ENCODE results near the gene PPP1R3G.
"Not testable (repeated sequence)": the region's sequence is repeated elsewhere in the genome, so short reads cannot be mapped to it uniquely, and the experiment has no call there.

The PPP1R3G gene

DNA sequence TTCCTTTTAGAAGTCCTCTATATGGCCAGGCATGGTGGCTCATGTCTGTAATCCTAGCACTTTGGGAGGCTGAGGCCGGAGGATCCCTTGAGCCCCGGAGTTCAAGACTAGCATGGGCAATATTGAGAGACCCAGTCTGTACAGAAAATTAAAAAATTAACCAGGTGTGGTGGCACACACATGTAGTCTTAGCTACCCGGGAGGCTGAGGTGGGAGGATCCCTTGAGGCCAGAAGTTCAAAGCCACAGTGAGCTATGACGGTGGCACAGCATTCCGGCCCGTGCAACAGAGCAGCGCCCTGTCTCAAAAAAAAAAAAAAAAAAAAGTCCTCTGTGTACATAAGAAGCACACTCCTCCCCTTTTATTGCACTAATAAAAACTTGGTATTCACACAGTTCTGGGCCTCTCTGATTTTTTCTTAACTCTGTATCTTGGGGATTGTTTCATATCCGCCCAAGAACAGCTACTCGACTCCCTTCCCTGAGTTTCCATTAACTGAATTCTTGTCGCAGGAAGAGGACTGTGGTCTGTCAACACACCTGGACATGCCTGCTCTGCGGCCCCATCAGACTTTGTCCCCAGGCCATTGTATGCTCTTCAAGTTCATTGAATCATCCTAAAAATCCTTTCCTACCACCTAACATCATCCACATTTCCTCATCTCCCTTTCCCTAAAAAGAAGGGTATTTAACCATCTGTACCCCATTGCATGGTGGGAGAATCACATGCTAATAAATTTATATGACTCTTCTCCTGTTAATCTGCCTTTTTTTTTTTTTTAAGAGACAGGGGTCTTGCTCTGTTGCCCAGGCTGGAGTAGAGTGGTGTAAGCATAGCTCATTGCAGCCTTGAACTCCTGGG, 25.9 kb upstream of the PPP1R3G start:
- TF ChIP-seq, protein P1, sequence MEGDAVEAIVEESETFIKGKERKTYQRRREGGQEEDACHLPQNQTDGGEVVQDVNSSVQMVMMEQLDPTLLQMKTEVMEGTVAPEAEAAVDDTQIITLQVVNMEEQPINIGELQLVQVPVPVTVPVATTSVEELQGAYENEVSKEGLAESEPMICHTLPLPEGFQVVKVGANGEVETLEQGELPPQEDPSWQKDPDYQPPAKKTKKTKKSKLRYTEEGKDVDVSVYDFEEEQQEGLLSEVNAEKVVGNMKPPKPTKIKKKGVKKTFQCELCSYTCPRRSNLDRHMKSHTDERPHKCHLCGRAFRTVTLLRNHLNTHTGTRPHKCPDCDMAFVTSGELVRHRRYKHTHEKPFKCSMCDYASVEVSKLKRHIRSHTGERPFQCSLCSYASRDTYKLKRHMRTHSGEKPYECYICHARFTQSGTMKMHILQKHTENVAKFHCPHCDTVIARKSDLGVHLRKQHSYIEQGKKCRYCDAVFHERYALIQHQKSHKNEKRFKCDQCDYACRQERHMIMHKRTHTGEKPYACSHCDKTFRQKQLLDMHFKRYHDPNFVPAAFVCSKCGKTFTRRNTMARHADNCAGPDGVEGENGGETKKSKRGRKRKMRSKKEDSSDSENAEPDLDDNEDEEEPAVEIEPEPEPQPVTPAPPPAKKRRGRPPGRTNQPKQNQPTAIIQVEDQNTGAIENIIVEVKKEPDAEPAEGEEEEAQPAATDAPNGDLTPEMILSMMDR (IDR thresholded peaks at IDR 0.05; ENCODE audit: insufficient read depth, missing control alignments), result no peak
- FAIRE-seq (no peak), DNase-seq (ENCODE audit: insufficient read length, low spot score) (no peak)

DNA sequence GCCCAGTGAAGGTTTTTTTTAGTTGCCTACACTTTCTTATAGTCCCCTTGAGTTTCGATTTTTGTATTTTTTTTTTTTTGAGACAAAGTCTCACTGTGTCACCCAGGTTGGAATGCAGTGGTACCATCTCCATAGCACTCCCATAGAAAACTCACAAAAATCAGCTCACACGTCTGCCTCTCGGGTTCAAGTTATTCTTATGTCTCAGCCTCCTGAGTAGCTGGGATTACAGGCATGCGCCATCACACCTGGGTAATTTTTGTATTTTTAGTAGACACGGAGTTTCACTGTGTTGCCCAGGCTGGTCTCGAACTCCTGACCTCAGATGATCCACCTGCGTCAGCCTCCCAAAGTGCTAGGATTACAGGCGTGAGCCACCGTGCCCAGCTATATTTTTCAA, 24.7 kb upstream of the PPP1R3G start:
- FAIRE-seq; DNase-seq (ENCODE audit: insufficient read length, low spot score): not testable (repeated sequence)

DNA sequence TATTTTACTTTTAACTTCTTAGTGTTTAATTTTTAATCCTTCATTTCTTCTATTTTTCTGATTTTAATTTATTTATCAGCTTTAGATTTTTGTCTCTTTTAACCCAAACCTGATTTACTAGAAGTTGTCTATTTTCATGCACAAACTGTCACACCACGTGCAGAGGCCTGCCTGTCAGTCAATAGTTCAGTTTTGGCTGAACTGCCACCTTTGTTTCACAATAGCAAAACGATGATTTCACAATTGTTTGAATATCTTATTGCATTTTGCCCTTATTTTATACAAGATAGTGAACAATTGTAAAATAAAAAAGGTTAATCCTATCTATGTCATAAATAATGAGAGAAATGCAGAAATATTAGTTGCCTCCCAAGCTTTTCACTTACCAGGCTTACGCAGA, 24.0 kb upstream of the PPP1R3G start:
- FAIRE-seq (no peak), DNase-seq (ENCODE audit: insufficient read length, low spot score) (no peak)
- TF ChIP-seq, protein P1 (IDR thresholded peaks at IDR 0.05; ENCODE audit: insufficient read depth, missing control alignments), result no peak

DNA sequence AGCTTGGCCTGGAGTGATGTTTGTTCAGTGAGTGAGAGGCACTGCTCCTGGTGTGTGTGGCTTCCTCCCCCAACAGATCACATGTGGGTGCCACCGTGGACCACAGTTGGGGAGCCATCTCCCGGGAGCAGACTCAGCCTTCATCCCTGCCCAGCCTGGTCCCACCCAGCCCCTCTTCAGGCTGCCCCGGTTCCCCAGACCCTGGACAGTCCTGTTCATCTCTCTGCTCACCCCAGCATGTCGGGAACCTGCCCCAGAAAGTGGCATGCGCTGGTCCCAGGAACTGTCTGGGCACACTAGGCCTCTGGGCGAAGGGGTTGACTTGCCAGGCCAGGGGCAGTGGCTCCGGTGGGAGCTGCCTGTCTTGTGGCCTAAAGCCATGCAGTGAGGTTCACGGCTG, 21.5 kb upstream of the PPP1R3G start:
- FAIRE-seq (no peak), DNase-seq (ENCODE audit: insufficient read length, low spot score) (no peak)
- TF ChIP-seq, protein P1 (IDR thresholded peaks at IDR 0.05; ENCODE audit: insufficient read depth, missing control alignments), result no peak

DNA sequence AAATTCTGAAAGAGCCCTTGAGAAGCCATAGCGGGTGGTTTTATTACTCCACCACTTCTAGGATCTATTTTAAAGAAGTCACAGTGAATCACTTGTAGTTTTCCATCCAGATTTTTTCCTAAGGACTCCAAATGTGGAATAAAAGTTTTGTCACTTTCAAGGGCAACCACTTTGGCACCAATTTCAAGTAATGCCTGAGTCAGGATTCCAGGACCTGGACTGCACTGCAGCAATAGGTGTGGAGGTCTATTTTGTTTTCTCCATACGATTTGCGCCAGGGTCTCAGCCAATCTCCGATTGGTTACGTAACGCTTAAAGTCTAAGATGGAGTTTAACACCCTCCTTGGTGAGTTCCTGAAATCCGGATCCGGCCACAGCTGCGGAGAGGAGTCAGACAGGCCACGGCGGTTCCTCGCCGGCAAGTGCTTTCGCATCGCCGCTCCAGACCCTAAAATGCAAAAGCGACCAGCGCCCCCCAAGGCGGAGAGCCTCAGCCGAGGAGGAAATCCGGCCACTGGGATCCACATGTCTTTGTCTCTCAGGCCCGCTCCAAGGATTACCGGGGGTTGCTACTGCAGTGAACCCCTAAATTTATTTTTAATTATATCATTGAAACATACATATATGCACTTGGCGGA, 18.6 kb upstream of the PPP1R3G start:
- FAIRE-seq (no peak), DNase-seq (ENCODE audit: insufficient read length, low spot score) (no peak)
- TF ChIP-seq, protein P1 (IDR thresholded peaks at IDR 0.05; ENCODE audit: insufficient read depth, missing control alignments), result no peak

DNA sequence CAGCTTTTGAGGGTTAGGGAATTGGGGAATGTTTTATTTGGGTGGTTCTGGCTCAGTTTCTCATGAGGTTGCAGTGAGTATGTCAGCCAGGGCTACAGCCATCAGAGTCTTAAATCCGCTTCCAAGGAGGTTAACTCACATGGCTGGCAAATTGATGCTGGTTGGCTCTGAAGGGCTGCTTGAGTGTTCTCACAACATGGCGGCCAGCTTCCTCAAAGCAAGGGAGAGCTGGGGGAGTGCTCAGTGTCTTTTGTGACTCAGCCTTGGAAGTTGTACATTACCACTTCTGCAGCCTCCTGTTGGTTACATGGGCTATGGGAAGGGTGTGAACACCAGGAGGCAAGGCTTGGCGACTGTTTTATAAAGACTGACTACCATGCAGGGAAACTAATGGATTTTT, 17.8 kb upstream of the PPP1R3G start:
- TF ChIP-seq, protein P1 (IDR thresholded peaks at IDR 0.05; ENCODE audit: insufficient read depth, missing control alignments), result no peak
- no peak for DNase-seq (ENCODE audit: insufficient read length, low spot score)
- no peak for FAIRE-seq

DNA sequence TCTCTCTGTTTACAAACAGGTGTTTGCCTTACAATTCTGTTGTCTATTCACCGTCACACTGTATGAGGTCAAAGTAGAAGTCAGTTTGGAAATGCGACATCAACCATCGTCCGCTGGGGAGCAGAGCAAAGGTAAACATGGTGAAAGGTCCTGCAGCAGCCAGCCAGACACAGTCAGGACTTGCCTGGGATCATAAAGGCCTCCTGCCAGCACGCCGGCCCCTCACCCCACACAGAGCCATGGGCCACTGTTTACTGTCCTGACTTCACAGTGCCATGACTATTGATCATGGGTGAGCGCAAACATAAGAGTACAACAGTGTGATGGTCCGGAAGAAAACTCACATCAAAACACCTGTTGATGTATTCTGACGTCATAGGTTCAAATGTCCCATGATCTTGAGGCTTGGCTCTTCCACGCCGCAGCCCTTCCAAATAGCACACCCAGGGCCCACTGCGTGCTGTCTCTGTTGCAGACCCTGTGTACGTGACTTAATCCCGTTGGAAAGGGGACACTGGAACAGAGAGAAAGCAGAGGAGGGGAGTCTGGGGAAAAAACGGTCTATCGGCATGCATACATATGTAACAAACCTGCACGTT, 16.9 kb upstream of the PPP1R3G start:
- no peak for DNase-seq (ENCODE audit: insufficient read length, low spot score)
- TF ChIP-seq, protein P1 (IDR thresholded peaks at IDR 0.05; ENCODE audit: insufficient read depth, missing control alignments), result no peak
- no peak for FAIRE-seq

Data from D721Med (cell line).